ENCODE data around the gene FNBP1.

FNBP1 gene

DNA sequence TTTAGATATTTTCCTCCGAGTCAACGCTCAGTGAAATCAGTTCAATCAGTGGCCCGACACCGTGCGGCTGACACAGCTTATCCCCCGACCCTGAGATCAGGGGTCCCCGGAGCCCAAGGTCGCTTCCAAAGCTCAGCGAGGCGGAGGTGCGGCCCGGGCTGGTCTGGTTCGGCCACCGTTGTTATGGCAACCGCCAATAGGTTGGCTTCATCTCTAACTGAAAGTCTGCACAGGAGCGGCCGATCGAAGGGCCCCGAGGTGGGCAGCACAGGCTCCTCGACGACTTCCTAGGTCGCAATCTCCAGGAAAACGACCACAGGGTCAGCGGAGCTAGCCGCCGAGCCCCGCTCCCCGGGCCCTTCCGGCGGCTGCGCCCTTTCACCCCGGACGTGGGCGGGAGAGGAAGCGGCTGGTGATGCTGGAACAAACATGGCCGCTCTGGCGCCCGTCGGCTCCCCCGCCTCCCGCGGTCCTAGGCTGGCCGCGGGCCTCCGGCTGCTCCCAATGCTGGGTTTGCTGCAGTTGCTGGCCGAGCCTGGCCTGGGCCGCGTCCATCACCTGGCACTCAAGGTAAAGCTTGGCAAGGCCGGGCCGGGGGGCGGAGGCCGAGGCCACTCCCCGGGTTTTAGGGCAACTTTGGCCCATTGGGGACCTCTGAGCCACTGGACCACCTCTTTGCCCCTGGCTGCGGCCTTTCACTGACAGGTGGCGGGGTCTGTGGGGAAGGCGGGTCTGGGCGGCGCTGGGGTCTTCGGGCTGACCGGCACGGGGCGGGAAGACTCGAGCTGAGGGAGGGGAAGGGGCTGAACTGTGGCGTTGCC lies 10.7 kb upstream of the FNBP1 start, which contains the start of gene GPR107:
TSS of gene GPR107 (plus strand) at position 403 of the 821 bp plus-strand sequence. CDS start at position 430, 27 bp downstream.
- peak; percentile 98 for ATAC-seq
- no peak for TF ChIP-seq CSRNP3 (CRISPR knock-in tag; IDR thresholded peaks at IDR 0.05)
- TF ChIP-seq GLIS3 (CRISPR knock-in tag; IDR thresholded peaks at IDR 0.05): no peak
- TF ChIP-seq BACH2 (CRISPR knock-in tag; IDR thresholded peaks at IDR 0.05; ENCODE audit: borderline replicate concordance): no peak
- TF ChIP-seq POU6F1 (CRISPR knock-in tag; IDR thresholded peaks at IDR 0.05; ENCODE audit: borderline replicate concordance, low read depth): no peak
- TF ChIP-seq ARNTL (CRISPR knock-in tag; IDR thresholded peaks at IDR 0.05; ENCODE audit: borderline replicate concordance, low read depth): no peak

DNA sequence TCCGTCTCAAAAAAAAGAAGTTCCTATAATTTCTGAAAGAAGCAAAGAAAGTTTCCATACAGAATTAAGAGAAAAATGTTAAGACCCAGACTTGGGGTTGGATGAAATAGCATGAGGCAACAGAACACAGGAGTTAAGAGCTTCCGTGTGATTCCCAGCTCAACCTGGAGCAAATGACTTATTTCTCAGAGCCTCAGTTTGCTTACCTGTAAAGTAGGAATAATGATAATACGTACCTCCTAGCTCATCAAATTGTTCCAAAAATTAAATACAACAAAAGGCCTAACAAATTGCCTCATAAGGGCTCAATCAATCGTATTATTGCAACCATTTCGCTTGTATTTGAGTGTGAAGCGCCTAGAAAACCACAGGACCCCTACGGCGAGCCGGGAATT lies 10.1 kb upstream of the FNBP1 start:
- no peak for ATAC-seq
- TF ChIP-seq CREB5 (CRISPR knock-in tag; IDR thresholded peaks at IDR 0.05; ENCODE audit: low read depth) (no peak), CSRNP3 (CRISPR knock-in tag; IDR thresholded peaks at IDR 0.05) (no peak), ZNF565 (CRISPR knock-in tag; conservative IDR thresholded peaks at IDR 0.05; ENCODE audit: low read depth) (no peak), TSHZ2 (CRISPR knock-in tag; IDR thresholded peaks at IDR 0.05) (no peak), BACH2 (CRISPR knock-in tag; IDR thresholded peaks at IDR 0.05; ENCODE audit: borderline replicate concordance) (no peak), PATZ1 (CRISPR knock-in tag; IDR thresholded peaks at IDR 0.05; ENCODE audit: borderline replicate concordance) (no peak), ESRRG (CRISPR knock-in tag; IDR thresholded peaks at IDR 0.05) (no peak), OSR1 (CRISPR knock-in tag; IDR thresholded peaks at IDR 0.05) (no peak), SNAI2 (CRISPR knock-in tag; IDR thresholded peaks at IDR 0.05) (no peak), ZNF70 (CRISPR knock-in tag; IDR thresholded peaks at IDR 0.05) (no peak), CSDC2 (CRISPR knock-in tag; IDR thresholded peaks at IDR 0.05) (no peak)

DNA sequence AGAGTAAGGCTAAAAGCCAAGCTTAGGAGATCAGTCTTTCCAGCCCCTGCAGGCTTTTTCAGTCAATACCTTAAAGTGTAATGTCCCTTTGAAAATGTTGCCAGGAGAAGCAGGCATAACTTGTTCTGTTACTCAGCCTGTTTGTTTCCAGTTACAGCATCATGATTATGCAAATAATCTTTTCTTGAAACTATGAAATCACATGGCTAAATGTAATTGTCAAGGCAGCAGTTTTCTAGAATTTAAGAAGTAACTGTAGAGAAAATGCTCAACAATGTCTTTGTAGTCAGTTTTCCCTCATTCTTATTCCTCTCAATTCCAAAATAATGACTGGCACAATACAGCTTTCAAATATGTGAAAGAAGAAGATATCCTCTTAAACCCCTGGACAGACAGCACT lies 8.9 kb upstream of the FNBP1 start:
- ATAC-seq: no peak
- TF ChIP-seq ZNF70 (CRISPR knock-in tag; IDR thresholded peaks at IDR 0.05) (no peak), TCF4 (CRISPR knock-in tag; IDR thresholded peaks at IDR 0.05; ENCODE audit: borderline replicate concordance) (no peak), CSDC2 (CRISPR knock-in tag; IDR thresholded peaks at IDR 0.05) (no peak), ZC3H10 (CRISPR knock-in tag; IDR thresholded peaks at IDR 0.05) (no peak), CREB5 (CRISPR knock-in tag; IDR thresholded peaks at IDR 0.05; ENCODE audit: low read depth) (no peak), CSRNP3 (CRISPR knock-in tag; IDR thresholded peaks at IDR 0.05) (no peak), SNAI2 (CRISPR knock-in tag; IDR thresholded peaks at IDR 0.05) (no peak), PATZ1 (CRISPR knock-in tag; IDR thresholded peaks at IDR 0.05; ENCODE audit: borderline replicate concordance) (no peak), ARNTL (CRISPR knock-in tag; IDR thresholded peaks at IDR 0.05; ENCODE audit: borderline replicate concordance, low read depth) (no peak)

Data from SK-N-SH treated with all-trans-retinoic acid at 6 μM for 48 hours (cell line).